Stomach (tissue), 4 donors: ENCODE data around the gene AP1M1.

Experiments used
- EP300 ChIP-seq: sonication (generic); formaldehyde crosslinking; IDR thresholded peaks from one replicate; pipeline ENCODE4 v1.6.1; 2017; ENCODE audit warnings: antibody characterized with exemption
- POLR2A ChIP-seq, 4 donors: fragments of 450-650 bp; IDR thresholded peaks; one replicate each; pipeline ENCODE4 v1.6.1; 2016; ENCODE audit warnings: antibody characterized with exemption in 4 of 4, control low read depth in 2 of 4, mild to moderate bottlenecking in 1 of 4, moderate library complexity in 1 of 4
- POLR2AphosphoS5 ChIP-seq, 3 donors: sonication (generic); formaldehyde crosslinking; IDR thresholded peaks; one replicate each; pipeline ENCODE4 v1.6.1; 2016; ENCODE audit warnings: antibody characterized with exemption in 3 of 3
- TF ChIP-seq, protein P1 (sequence below), 7 experiments: fragments of 450-650 bp in 4 of 7; fragments of 200-600 bp in 3 of 7; sonication (generic) in 3 of 7; IDR thresholded peaks; one replicate each; pipeline ENCODE4 v1.5.1; 2016 to 2019; ENCODE audit warnings: antibody characterized with exemption in 7 of 7, control low read depth in 2 of 7, mild to moderate bottlenecking in 1 of 7

- TF ChIP-seq, protein P1, sequence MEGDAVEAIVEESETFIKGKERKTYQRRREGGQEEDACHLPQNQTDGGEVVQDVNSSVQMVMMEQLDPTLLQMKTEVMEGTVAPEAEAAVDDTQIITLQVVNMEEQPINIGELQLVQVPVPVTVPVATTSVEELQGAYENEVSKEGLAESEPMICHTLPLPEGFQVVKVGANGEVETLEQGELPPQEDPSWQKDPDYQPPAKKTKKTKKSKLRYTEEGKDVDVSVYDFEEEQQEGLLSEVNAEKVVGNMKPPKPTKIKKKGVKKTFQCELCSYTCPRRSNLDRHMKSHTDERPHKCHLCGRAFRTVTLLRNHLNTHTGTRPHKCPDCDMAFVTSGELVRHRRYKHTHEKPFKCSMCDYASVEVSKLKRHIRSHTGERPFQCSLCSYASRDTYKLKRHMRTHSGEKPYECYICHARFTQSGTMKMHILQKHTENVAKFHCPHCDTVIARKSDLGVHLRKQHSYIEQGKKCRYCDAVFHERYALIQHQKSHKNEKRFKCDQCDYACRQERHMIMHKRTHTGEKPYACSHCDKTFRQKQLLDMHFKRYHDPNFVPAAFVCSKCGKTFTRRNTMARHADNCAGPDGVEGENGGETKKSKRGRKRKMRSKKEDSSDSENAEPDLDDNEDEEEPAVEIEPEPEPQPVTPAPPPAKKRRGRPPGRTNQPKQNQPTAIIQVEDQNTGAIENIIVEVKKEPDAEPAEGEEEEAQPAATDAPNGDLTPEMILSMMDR (IDR thresholded peaks at IDR 0.05), result no peak
- TF ChIP-seq POLR2A (IDR thresholded peaks at IDR 0.05) (no peak), POLR2AphosphoS5 (IDR thresholded peaks at IDR 0.05) (no peak), EP300 (no peak)
These were observed 10.5 kb downstream of the AP1M1 start for GRCh38 chr19:16208064-16208759.
